ENCODE data around the gene NOC4L.

DNA sequence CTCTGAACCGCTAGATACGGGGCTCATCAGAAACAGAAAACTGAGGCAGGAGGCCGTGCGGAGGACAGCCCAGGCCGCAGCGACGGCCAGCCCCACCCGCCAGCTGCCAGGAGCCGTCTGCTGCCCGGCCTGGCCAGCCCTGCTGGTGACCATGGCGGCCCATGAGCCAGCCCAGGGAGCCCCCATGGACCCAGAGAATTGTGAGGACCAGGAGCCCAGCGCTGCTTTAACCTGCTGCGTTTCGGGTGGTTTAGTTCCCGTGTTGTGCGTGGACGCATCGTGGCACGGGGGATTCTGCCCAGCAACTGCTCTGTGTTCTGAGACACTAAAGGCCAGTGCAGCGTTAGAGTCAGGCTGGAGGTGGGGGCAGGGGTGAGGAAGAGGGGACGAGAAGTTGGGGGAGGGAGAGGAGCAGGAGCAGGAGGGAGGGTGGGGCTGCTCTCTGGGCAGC lies 44.2 kb downstream of the NOC4L start:
- TF ChIP-seq YY1 (IDR thresholded peaks at IDR 0.05; ENCODE audit: insufficient read depth, insufficient read length), result no peak
- TF ChIP-seq ZNF274 (IDR thresholded peaks at IDR 0.05; ENCODE audit: low read depth, low read length), result no peak
- no peak for TF ChIP-seq SUZ12 (IDR thresholded peaks at IDR 0.05; ENCODE audit: extremely low read depth, insufficient read depth, insufficient read length)

Data from NT2/D1 (cell line).